Sigmoid colon (tissue), 7 donors: ENCODE measurements around the gene PIK3R5. TPM values are rescaled to one million over a fixed set of nuclear protein-coding genes. Genes with fewer than 3 reads are reported as not detected.

Experiments used
- DNase-seq: peaks from one replicate; pipeline ENCODE4 v3.0.0-alpha.2; 2019
- H3K27ac ChIP-seq, 4 donors: fragments of 200-600 bp; sonication (generic); one replicate each; pipeline ENCODE4 v1.5.1; 2016 to 2019; ENCODE audit warnings: mild to moderate bottlenecking in 1 of 4
- H3K27me3 ChIP-seq, 3 donors: fragments of 200-600 bp; sonication (generic); one replicate each; pipeline ENCODE4 v1.5.1; 2019; ENCODE audit warnings: mild to moderate bottlenecking in 1 of 3
- H3K36me3 ChIP-seq, 4 donors: fragments of 200-600 bp; sonication (generic); one replicate each; pipeline ENCODE4 v1.5.1; 2016 to 2019
- H3K4me1 ChIP-seq, 4 donors: fragments of 200-600 bp; sonication (generic); one replicate each; pipeline ENCODE4 v1.5.1; 2017 to 2019
- H3K4me3 ChIP-seq, 4 donors: fragments of 200-600 bp; sonication (generic); one replicate each; pipeline ENCODE4 v1.5.1; 2017 to 2019; ENCODE audit warnings: mild to moderate bottlenecking in 2 of 4, moderate library complexity in 1 of 4
- H3K9me3 ChIP-seq, 4 donors: fragments of 200-600 bp in 3 of 4; sonication (generic) in 3 of 4; one replicate each; pipeline versions ENCODE4 v1.5.1 to v1.6.1; 2013 to 2019
- CTCF ChIP-seq, 4 experiments: fragments of 450-650 bp in 3 of 4; fragments of 200-600 bp in 1 of 4; IDR thresholded peaks; one replicate each; pipeline ENCODE4 v1.5.1; 2016 to 2019; ENCODE audit warnings: antibody characterized with exemption in 4 of 4, mild to moderate bottlenecking in 3 of 4, moderate library complexity in 2 of 4
- EP300 ChIP-seq, 4 donors: sonication (generic); formaldehyde crosslinking; IDR thresholded peaks; one replicate each; pipeline ENCODE4 v1.6.1; 2017; ENCODE audit warnings: antibody characterized with exemption in 4 of 4
- POLR2A ChIP-seq, 2 donors: fragments of 450-650 bp; IDR thresholded peaks; one replicate each; pipeline ENCODE4 v1.6.1; 2016; ENCODE audit warnings: antibody characterized with exemption in 2 of 2, mild to moderate bottlenecking in 2 of 2, moderate library complexity in 2 of 2
- POLR2AphosphoS5 ChIP-seq, 4 donors: sonication (generic); formaldehyde crosslinking; IDR thresholded peaks; one replicate each; pipeline ENCODE4 v1.6.1; 2017; ENCODE audit warnings: antibody characterized with exemption in 4 of 4
- WGBS, 2 donors: extraction: QIAGEN DNeasy Blood & Tissue Kit; methylation state at CpG; one replicate each; pipeline ENCODE4 v1.1.7; 2013; 5-methylcytosine and 5-hydroxymethylcytosine counted together
- intact Hi-C: fragments of 100-400 bp; cut with DNase I; formaldehyde crosslinking; loops from one replicate; pipeline ENCODE4 v1.15.1; 2023
- polyA plus RNA-seq, 3 donors: library from polyadenylated mRNA; stranded (reverse); fragments of 200-250 nt; gene quantifications; one replicate each; pipeline ENCODE4 v1.2.3, GENCODE V29; 2013
- total RNA-seq, 4 donors: library from RNA; depleted of rRNA; stranded (reverse); fragments of >200 nt; gene quantifications; one replicate each; pipeline ENCODE4 v1.1.0, GENCODE V29; 2016
- donor health status: healthy with polysubstance abuse.
- donor health status: Bipolar disorder and iron deficiency.
- donor health status: healthy.

Gene PIK3R5
- total and polyA plus RNA-seq, 7 donors = 2.4 to 13.6 (median 8.2) TPM

DNA sequence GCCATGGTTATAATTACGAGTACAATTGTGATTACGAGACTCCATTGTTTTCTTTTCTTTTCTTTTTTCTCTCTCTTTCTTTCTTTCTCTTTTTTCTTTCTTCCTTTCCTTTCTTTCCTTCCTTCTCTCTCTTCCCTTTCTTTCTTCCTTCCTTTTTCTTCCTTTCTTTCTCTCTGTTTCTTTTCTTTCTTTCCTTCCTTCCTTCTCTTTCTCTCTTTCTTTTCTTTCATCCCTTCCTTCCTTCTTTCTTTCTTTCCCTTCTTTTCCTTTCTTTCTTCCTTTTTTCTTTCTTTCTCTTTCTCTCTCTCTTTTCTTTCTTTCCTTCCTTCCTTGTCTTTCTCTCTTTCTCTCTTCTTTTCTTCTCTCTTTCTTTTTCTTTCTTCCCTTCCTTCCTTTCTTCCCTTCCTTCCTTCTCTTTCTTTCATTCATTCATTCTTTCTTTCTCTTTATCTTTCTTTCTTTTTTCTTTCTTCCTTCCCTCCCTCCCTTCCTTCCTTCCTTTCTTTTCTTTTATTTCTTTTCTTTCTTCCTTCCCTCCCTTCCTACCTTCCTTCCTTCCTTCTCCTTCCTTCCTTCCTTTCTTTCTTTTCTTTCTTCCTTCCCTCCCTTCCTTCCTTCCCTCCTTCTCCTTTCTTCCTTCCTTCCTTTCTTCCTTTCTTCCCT, 41.7 kb upstream of the PIK3R5 start:
- no peak for DNase-seq
- H3K9me3 ChIP-seq = no peaks in the 10 kb centered on the region
- peaks cover 0 to 13% (median 8%) of the 10 kb centered on the region in 3 donors for H3K27me3 ChIP-seq
- no peak overlapping the region for H3K4me3 ChIP-seq
- H3K27ac ChIP-seq = peak overlapping the region in 1 of 4 donors; percentile 72
- no peaks in the 10 kb centered on the region for H3K36me3 ChIP-seq
- intact Hi-C loops = loop anchor here (5.0 kb wide), 1 partner anchor 95 kb away; no protein-coding TSS in a partner anchor
- H3K4me1 ChIP-seq = peaks cover 0 to 58% (median 33%) of the 10 kb centered on the region in 4 donors
- 93 to 96% methylated on average over 2 of the region's 2 CpGs for WGBS, 2 donors
- no peak for TF ChIP-seq POLR2AphosphoS5 (IDR thresholded peaks at IDR 0.05)
- TF ChIP-seq CTCF (IDR thresholded peaks at IDR 0.05) = no peak
- no peak for TF ChIP-seq EP300 (IDR thresholded peaks at IDR 0.05)
- TF ChIP-seq POLR2A (IDR thresholded peaks at IDR 0.05) = no peak

DNA sequence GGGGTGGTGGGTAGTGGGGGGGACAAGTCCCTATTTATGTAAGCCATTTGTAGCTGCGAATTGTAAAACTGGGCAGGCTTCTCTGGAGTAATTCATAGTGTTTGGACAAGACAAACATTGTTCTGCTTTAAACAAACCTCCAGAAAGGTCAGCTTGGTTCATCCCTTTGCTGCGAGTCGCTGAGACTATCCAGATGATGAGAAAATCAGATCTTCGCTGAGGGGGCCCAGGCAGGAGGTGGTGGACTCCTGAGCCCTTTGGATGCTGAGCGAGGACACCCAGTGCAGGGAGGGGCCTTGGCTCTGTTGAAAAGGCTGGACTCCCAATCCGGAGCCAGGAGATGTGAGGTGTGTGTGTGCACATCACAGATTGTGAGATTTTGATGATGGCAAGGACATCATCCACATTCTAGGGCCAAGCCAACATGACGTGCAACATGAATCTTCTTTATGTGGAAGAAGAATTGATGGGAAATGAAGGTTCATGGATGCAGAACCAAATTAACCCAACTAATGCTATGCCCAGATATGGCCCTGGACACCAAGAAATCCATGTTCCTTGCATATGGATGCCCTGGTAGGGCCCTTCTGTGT, 40.8 kb upstream of the PIK3R5 start:
- Histone ChIP-seq H3K4me1 (peaks cover 0 to 59% (median 33%) of the 10 kb centered on the region in 4 donors), H3K36me3 (no peaks in the 10 kb centered on the region), H3K9me3 (no peaks in the 10 kb centered on the region), H3K27ac (peak overlapping the region; percentile 49 to 72 (median 56)), H3K27me3 (peaks cover 0 to 13% (median 8%) of the 10 kb centered on the region in 3 donors), H3K4me3 (no peak overlapping the region)
- DNase-seq = peak; percentile 72
- WGBS, 2 donors = 32 to 68% methylated on average over 7 of the region's 7 CpGs
- intact Hi-C loops = loop anchor here (5.0 kb wide), 1 partner anchor 96 kb away; no protein-coding TSS in a partner anchor
- TF ChIP-seq POLR2AphosphoS5 (IDR thresholded peaks at IDR 0.05) (peak; percentile 33 to 77 (median 63)), CTCF (IDR thresholded peaks at IDR 0.05) (no peak), POLR2A (IDR thresholded peaks at IDR 0.05) (no peak), EP300 (IDR thresholded peaks at IDR 0.05) (peak in 1 of 4 donors; percentile 60)

GRCh38 chr17:9004961-9005285, 39.4 kb upstream of the PIK3R5 start:
- Histone ChIP-seq H3K27ac (peak overlapping the region in 1 of 4 donors; percentile 72), H3K4me3 (no peak overlapping the region), H3K36me3 (no peaks in the 10 kb centered on the region), H3K4me1 (peaks cover 0 to 51% (median 28%) of the 10 kb centered on the region in 4 donors), H3K9me3 (no peaks in the 10 kb centered on the region), H3K27me3 (peaks cover 0 to 13% (median 8%) of the 10 kb centered on the region in 3 donors)
- TF ChIP-seq EP300 (IDR thresholded peaks at IDR 0.05) (no peak), POLR2AphosphoS5 (IDR thresholded peaks at IDR 0.05) (no peak), CTCF (IDR thresholded peaks at IDR 0.05) (no peak), POLR2A (IDR thresholded peaks at IDR 0.05) (no peak)
- intact Hi-C loops = loop anchor here (5.0 kb wide), 2 partner anchors 97 to 152 kb away; no protein-coding TSS in a partner anchor
- no peak for DNase-seq
- 67 to 68% methylated on average over 6 of the region's 6 CpGs for WGBS, 2 donors

- Histone ChIP-seq H3K27me3 (peaks cover 0 to 13% (median 8%) of the 10 kb centered on the region in 3 donors), H3K36me3 (no peaks in the 10 kb centered on the region), H3K9me3 (no peaks in the 10 kb centered on the region), H3K27ac (peak overlapping the region in 1 of 4 donors; percentile 14), H3K4me1 (peaks cover 0 to 48% (median 26%) of the 10 kb centered on the region in 4 donors), H3K4me3 (peak overlapping the region; percentile 24 to 70 (median 56))
- TF ChIP-seq POLR2AphosphoS5 (IDR thresholded peaks at IDR 0.05) = no peak
- no peak for TF ChIP-seq CTCF (IDR thresholded peaks at IDR 0.05)
- TF ChIP-seq EP300 (IDR thresholded peaks at IDR 0.05) = no peak
- no peak for TF ChIP-seq POLR2A (IDR thresholded peaks at IDR 0.05)
- DNase-seq = no peak
- WGBS, 2 donors = 14 to 21% methylated on average over 58 of the region's 58 CpGs
- intact Hi-C loops = loop anchor here (5.0 kb wide), 1 partner anchor 153 kb away; no protein-coding TSS in a partner anchor
Observed at GRCh38 chr17:9004132-9004960, 38.8 kb upstream of the PIK3R5 start.
